Measurements from ENCODE around the gene ITGA2B. TPM values are rescaled to one million over a fixed set of nuclear protein-coding genes. Genes with fewer than 3 reads are reported as not detected.

The ITGA2B gene
- total and polyA plus RNA-seq, 3 donors from 2014 or later = 5.1 to 6.7 (median 6.0) TPM

GRCh38 chr17:44326861-44327444 lies 62.5 kb downstream of the ITGA2B start:
- DNase-seq = peak; percentile 99
- H3K4me3 ChIP-seq = peak overlapping the region; percentile 94 to 99
- TF ChIP-seq POLR2A (IDR thresholded peaks at IDR 0.05) (no peak), CTCF (IDR thresholded peaks at IDR 0.05) (peak in 2 of 3 experiments; percentile 9 to 47)
- H3K4me1 ChIP-seq = peaks cover 12% of the 10 kb centered on the region
- no peaks in the 10 kb centered on the region for H3K27me3 ChIP-seq
- peak overlapping the region in 1 of 2 donors; percentile 95 for H3K27ac ChIP-seq
- H3K9me3 ChIP-seq = no peaks in the 10 kb centered on the region
- intact Hi-C loops (cut with DNase I; ENCODE audit: low total_unique reads) = no loop called here
- H3K36me3 ChIP-seq (ENCODE audit: low read depth, missing control alignments) = no peaks in the 10 kb centered on the region
- WGBS, 2 donors = 19 to 20% methylated on average over 19 to 31 of the region's 31 CpGs

GRCh38 chr17:44324571-44325275 lies 64.7 kb downstream of the ITGA2B start, which contains the start of gene SLC25A39:
Gene SLC25A39 (minus strand): TSS chr17:44324823. CDS start chr17:44323562, 1,261 bp downstream.
- WGBS, 2 donors = 1% methylated on average over 23 to 68 of the region's 85 CpGs
- no peaks in the 10 kb centered on the region for H3K9me3 ChIP-seq
- TF ChIP-seq CTCF (IDR thresholded peaks at IDR 0.05) = peak in 2 of 3 experiments; percentile 14 to 27
- TF ChIP-seq POLR2A (IDR thresholded peaks at IDR 0.05) = no peak
- no peaks in the 10 kb centered on the region for H3K36me3 ChIP-seq (ENCODE audit: low read depth, missing control alignments)
- H3K4me1 ChIP-seq = peaks cover 12% of the 10 kb centered on the region
- intact Hi-C loops (cut with DNase I; ENCODE audit: low total_unique reads) = loop anchor here (5.0 kb wide), 1 partner anchor 102 kb away; no protein-coding TSS in a partner anchor
- DNase-seq = peak; percentile 94
- H3K27me3 ChIP-seq = no peaks in the 10 kb centered on the region
- peak within 1 kb of the TSS; percentile 94 to 99 for H3K4me3 ChIP-seq
- peak within 1 kb of the TSS; percentile 88 to 95 for H3K27ac ChIP-seq

GRCh38 chr17:44324092-44324570 lies 65.3 kb downstream of the ITGA2B start:
- H3K4me3 ChIP-seq = peak overlapping the region; percentile 94 to 99
- H3K4me1 ChIP-seq = peaks cover 12% of the 10 kb centered on the region
- WGBS, 2 donors = 0 to 1% methylated on average over 27 to 33 of the region's 38 CpGs
- H3K9me3 ChIP-seq = no peaks in the 10 kb centered on the region
- no peak for DNase-seq
- TF ChIP-seq POLR2A (IDR thresholded peaks at IDR 0.05) (no peak), CTCF (IDR thresholded peaks at IDR 0.05) (no peak)
- intact Hi-C loops (cut with DNase I; ENCODE audit: low total_unique reads) = loop anchor here (5.0 kb wide), 1 partner anchor 102 kb away; no protein-coding TSS in a partner anchor
- no peaks in the 10 kb centered on the region for H3K27me3 ChIP-seq
- H3K27ac ChIP-seq = peak overlapping the region; percentile 70 to 73
- no peaks in the 10 kb centered on the region for H3K36me3 ChIP-seq (ENCODE audit: low read depth, missing control alignments)

GRCh38 chr17:44323359-44324091 lies 65.9 kb downstream of the ITGA2B start:
- 38 to 58% methylated on average over 12 to 27 of the region's 27 CpGs for WGBS, 2 donors
- Histone ChIP-seq H3K27me3 (no peaks in the 10 kb centered on the region), H3K36me3 (ENCODE audit: low read depth, missing control alignments) (no peaks in the 10 kb centered on the region), H3K27ac (peak overlapping the region in 1 of 2 donors; percentile 70), H3K9me3 (no peaks in the 10 kb centered on the region), H3K4me1 (peaks cover 12% of the 10 kb centered on the region), H3K4me3 (peak overlapping the region; percentile 94 to 99)
- no peak for TF ChIP-seq CTCF (IDR thresholded peaks at IDR 0.05)
- no peak for TF ChIP-seq POLR2A (IDR thresholded peaks at IDR 0.05)
- no peak for DNase-seq
- intact Hi-C loops (cut with DNase I; ENCODE audit: low total_unique reads) = loop anchor here (5.0 kb wide), 1 partner anchor 101 kb away; no protein-coding TSS in a partner anchor
